CD8-positive, alpha-beta memory T cell (primary cell): Measurements from ENCODE around the gene PRR29. TPM values are rescaled to one million over a fixed set of nuclear protein-coding genes. Genes with fewer than 3 reads are reported as not detected.

Experiments
- CTCF ChIA-PET: fragments of 350-600 bp; sonication (Branson Sonifier 250); formaldehyde crosslinking; loops from one replicate; lab custom pipeline; 2021; ENCODE audit warnings: antibody characterized with exemption; lab: Charles Lee
- POLR2A ChIA-PET: fragments of 350-600 bp; sonication (Branson Sonifier 250); formaldehyde crosslinking; loops from one replicate; lab custom pipeline; 2021; ENCODE audit warnings: antibody characterized with exemption; lab: Charles Lee
- DNase-seq, 5 donors: peaks; one replicate each; pipeline versions ENCODE4 v3.0.0 to v3.0.0-alpha.2; 2020 to 2022; ENCODE audit warnings: mixed read lengths in 1 of 5
- H3K27ac ChIP-seq: one replicate; pipeline ENCODE4 v1.7.0; 2013; ENCODE audit warnings: low read depth, mild to moderate bottlenecking, low read length, moderate library complexity
- H3K27me3 ChIP-seq: 2 replicates; pipeline ENCODE4 v1.7.0; 2013; ENCODE audit warnings: low read length, mild to moderate bottlenecking; ENCODE audit not compliant: insufficient read depth, poor library complexity, severe bottlenecking
- H3K36me3 ChIP-seq: 2 replicates; pipeline ENCODE4 v1.7.0; 2013; ENCODE audit warnings: mild to moderate bottlenecking, low read length, moderate library complexity; ENCODE audit not compliant: insufficient read depth
- H3K4me1 ChIP-seq: 2 replicates; pipeline ENCODE4 v1.7.0; 2013; ENCODE audit warnings: mild to moderate bottlenecking, low read length, moderate library complexity; ENCODE audit not compliant: insufficient read depth
- H3K4me3 ChIP-seq: 2 replicates; pipeline ENCODE4 v1.7.0; 2013; ENCODE audit warnings: mild to moderate bottlenecking, low read length
- H3K9me3 ChIP-seq: 2 replicates; pipeline ENCODE4 v1.7.0; 2013; ENCODE audit warnings: mild to moderate bottlenecking, low read length
- H3K27ac Mint-ChIP-seq, 8 donors: one replicate each; pipeline ENCODE4 v1.8.0; 2020 to 2021; ENCODE audit warnings: mixed read lengths in 8 of 8, mild to moderate bottlenecking in 6 of 8, inconsistent platforms in 3 of 8, moderate library complexity in 3 of 8
- H3K27me3 Mint-ChIP-seq, 2 donors: one replicate each; pipeline ENCODE4 v1.8.0; 2020 to 2021; ENCODE audit warnings: mixed read lengths in 2 of 2, mild to moderate bottlenecking in 1 of 2, moderate library complexity in 1 of 2
- H3K36me3 Mint-ChIP-seq, 3 donors: one replicate each; pipeline ENCODE4 v1.8.0; 2020 to 2021; ENCODE audit warnings: mixed read lengths in 3 of 3, inconsistent platforms in 1 of 3, mild to moderate bottlenecking in 1 of 3
- H3K4me1 Mint-ChIP-seq, 3 donors: one replicate each; pipeline ENCODE4 v1.8.0; 2020 to 2021; ENCODE audit warnings: mixed read lengths in 3 of 3, inconsistent platforms in 1 of 3, mild to moderate bottlenecking in 1 of 3
- H3K4me3 Mint-ChIP-seq, 7 donors: one replicate each; pipeline ENCODE4 v1.8.0; 2020 to 2021; ENCODE audit warnings: mixed read lengths in 7 of 7, mild to moderate bottlenecking in 6 of 7, moderate library complexity in 4 of 7, inconsistent platforms in 2 of 7
- H3K9me3 Mint-ChIP-seq, 5 donors: one replicate each; pipeline ENCODE4 v1.8.0; 2020 to 2022; ENCODE audit warnings: mixed read lengths in 5 of 5, mild to moderate bottlenecking in 3 of 5, moderate library complexity in 2 of 5, inconsistent platforms in 1 of 5
- polyA plus RNA-seq: library from polyadenylated mRNA; unstranded; fragments of 300-500 nt; fragmentation: Illumina TruSeq; gene quantifications from one replicate; pipeline ENCODE4 v1.2.3, GENCODE V29; 2021
- total RNA-seq, 2 experiments: library from RNA; stranded (reverse); gene quantifications; one replicate each; pipeline ENCODE4 v1.2.3, GENCODE V29; 2021

PRR29 gene
- total and polyA plus RNA-seq, 3 experiments from 2014 or later = 0.24 to 4.1 (median 0.51) TPM

GRCh38 chr17:64041912-64042311 is 43.8 kb downstream of the PRR29 start:
- Histone ChIP-seq H3K9me3 (no peaks in the 10 kb centered on the region), H3K4me1 (no peaks in the 10 kb centered on the region), H3K4me3 (no peak overlapping the region), H3K36me3 (peaks cover 43% of the 10 kb centered on the region), H3K27me3 (no peaks in the 10 kb centered on the region), H3K27ac (no peak overlapping the region)
- CTCF ChIA-PET = interaction anchor here (0.9 to 2.3 kb wide), 6 partner anchors 9 to 123 kb away, joined by 3 to 12 read pairs (median 5); partner anchors contain the start of gene GH1
- Mint-ChIP-seq H3K27me3 (no peaks in the 10 kb centered on the region), H3K27ac (peak overlapping the region; percentile 23 to 92 (median 77)), H3K4me3 (peak overlapping the region in 3 of 7 donors; percentile 7 to 42 (median 29)), H3K9me3 (no peaks in the 10 kb centered on the region), H3K36me3 (peaks cover 33 to 83% (median 41%) of the 10 kb centered on the region in 3 donors), H3K4me1 (peaks cover 9 to 34% (median 18%) of the 10 kb centered on the region in 3 donors)
- POLR2A ChIA-PET = no interaction called here
- DNase-seq = no peak

- Histone ChIP-seq H3K36me3 (peaks cover 50% of the 10 kb centered on the region), H3K4me1 (no peaks in the 10 kb centered on the region), H3K9me3 (no peaks in the 10 kb centered on the region), H3K4me3 (no peak overlapping the region), H3K27ac (no peak overlapping the region), H3K27me3 (no peaks in the 10 kb centered on the region)
- H3K27me3 Mint-ChIP-seq = no peaks in the 10 kb centered on the region
- CTCF ChIA-PET = interaction anchor here (0.9 to 2.3 kb wide), 7 partner anchors 13 to 194 kb away, joined by 3 to 12 read pairs (median 5); partner anchors contain the start of gene GH1
- no peak overlapping the region for H3K4me3 Mint-ChIP-seq
- peaks cover 37 to 86% (median 38%) of the 10 kb centered on the region in 3 donors for H3K36me3 Mint-ChIP-seq
- POLR2A ChIA-PET = interaction anchor here (1.0 kb wide), 1 partner anchor 8 kb away, joined by 4 read pairs; no protein-coding TSS in a partner anchor
- peaks cover 9 to 29% (median 18%) of the 10 kb centered on the region in 3 donors for H3K4me1 Mint-ChIP-seq
- H3K9me3 Mint-ChIP-seq = no peaks in the 10 kb centered on the region
- no peak for DNase-seq
- H3K27ac Mint-ChIP-seq = peak overlapping the region in 3 of 8 donors; percentile 80 to 86 (median 86)
These were observed 44.7 kb downstream of the PRR29 start for GRCh38 chr17:64042700-64043485.

GRCh38 chr17:64045176-64045575 is 47.0 kb downstream of the PRR29 start:
- Histone ChIP-seq H3K36me3 (peaks cover 63% of the 10 kb centered on the region), H3K27me3 (no peaks in the 10 kb centered on the region), H3K9me3 (no peaks in the 10 kb centered on the region), H3K4me3 (no peak overlapping the region), H3K4me1 (peaks cover 12% of the 10 kb centered on the region), H3K27ac (no peak overlapping the region)
- DNase-seq = no peak
- Mint-ChIP-seq H3K36me3 (peaks cover 37 to 89% (median 47%) of the 10 kb centered on the region in 3 donors), H3K27me3 (no peaks in the 10 kb centered on the region), H3K27ac (peak overlapping the region in 3 of 8 donors; percentile 60 to 95 (median 61)), H3K9me3 (no peaks in the 10 kb centered on the region), H3K4me1 (peaks cover 24 to 43% (median 27%) of the 10 kb centered on the region in 3 donors), H3K4me3 (no peak overlapping the region)
- CTCF ChIA-PET = interaction anchor here (1.3 kb wide), 1 partner anchor 19 kb away, joined by 5 read pairs; no protein-coding TSS in a partner anchor
- POLR2A ChIA-PET = no interaction called here

DNA sequence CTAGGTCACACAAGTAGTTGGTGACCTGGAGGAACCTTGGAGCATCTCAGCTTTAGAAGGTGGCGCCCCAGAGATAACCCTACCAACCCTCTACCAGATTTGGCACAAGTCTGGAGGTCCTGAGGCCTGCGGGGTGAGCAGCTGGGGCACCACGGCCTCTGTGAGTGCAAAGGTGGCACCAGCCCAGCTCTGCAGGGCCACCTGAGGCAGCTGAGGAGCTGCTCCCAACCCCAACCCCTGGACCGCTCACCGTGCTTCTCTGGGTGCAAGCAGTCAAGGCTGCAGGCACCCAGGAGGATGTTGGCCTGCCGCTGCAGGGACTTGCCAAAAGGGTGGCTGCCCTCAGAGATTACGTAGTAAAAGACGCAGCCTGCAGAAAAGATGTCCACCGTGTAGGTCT is 50.7 kb downstream of the PRR29 start:
- CTCF ChIA-PET = interaction anchor here (2.5 to 5.5 kb wide), 5 partner anchors 19 to 129 kb away, joined by 12 to 33 read pairs (median 26); partner anchors contain the start of genes ERN1 and GH1
- peaks cover 41 to 93% (median 52%) of the 10 kb centered on the region in 3 donors for H3K36me3 Mint-ChIP-seq
- POLR2A ChIA-PET = no interaction called here
- peak overlapping the region in 7 of 8 donors; percentile 32 to 96 (median 79) for H3K27ac Mint-ChIP-seq
- no peak for DNase-seq
- peak overlapping the region in 2 of 7 donors; percentile 15 to 29 for H3K4me3 Mint-ChIP-seq
- peaks cover 41 to 67% (median 59%) of the 10 kb centered on the region in 3 donors for H3K4me1 Mint-ChIP-seq
- Histone ChIP-seq H3K9me3 (no peaks in the 10 kb centered on the region), H3K4me1 (peaks cover 36% of the 10 kb centered on the region), H3K27ac (no peak overlapping the region), H3K4me3 (no peak overlapping the region), H3K36me3 (peaks cover 70% of the 10 kb centered on the region), H3K27me3 (no peaks in the 10 kb centered on the region)
- H3K27me3 Mint-ChIP-seq = no peaks in the 10 kb centered on the region
- no peaks in the 10 kb centered on the region for H3K9me3 Mint-ChIP-seq

- Mint-ChIP-seq H3K27ac (peak overlapping the region; percentile 61 to 96 (median 92)), H3K27me3 (no peaks in the 10 kb centered on the region), H3K4me1 (peaks cover 47 to 65% (median 60%) of the 10 kb centered on the region in 3 donors), H3K9me3 (no peaks in the 10 kb centered on the region), H3K36me3 (peaks cover 31 to 93% (median 46%) of the 10 kb centered on the region in 3 donors), H3K4me3 (peak overlapping the region in 6 of 7 donors; percentile 21 to 84 (median 70))
- Histone ChIP-seq H3K27me3 (no peaks in the 10 kb centered on the region), H3K4me3 (peak overlapping the region; percentile 35), H3K27ac (peak overlapping the region; percentile 38), H3K4me1 (peaks cover 45% of the 10 kb centered on the region), H3K36me3 (peaks cover 46% of the 10 kb centered on the region), H3K9me3 (no peaks in the 10 kb centered on the region)
- POLR2A ChIA-PET = interaction anchor here (0.6 to 2.5 kb wide), 16 partner anchors 8 to 96 kb away, joined by 3 to 18 read pairs (median 4); partner anchors contain the start of genes ERN1 and ICAM2
- CTCF ChIA-PET = interaction anchor here (1.2 to 5.5 kb wide), 13 partner anchors 10 to 132 kb away, joined by 3 to 33 read pairs (median 10); partner anchors contain the start of genes ERN1, GH1 and ICAM2
- peak in 2 of 5 donors; percentile 53 to 66 for DNase-seq
These were observed 53.0 kb downstream of the PRR29 start for GRCh38 chr17:64051153-64051552.

GRCh38 chr17:64053101-64053500 is 55.0 kb downstream of the PRR29 start:
- ChIA-PET POLR2A (interaction anchor here (0.5 to 0.7 kb wide), 2 partner anchors 8 to 38 kb away, joined by 3 to 4 read pairs; no protein-coding TSS in a partner anchor), CTCF (interaction anchor here (1.2 to 2.4 kb wide), 3 partner anchors 11 to 81 kb away, joined by 4 to 6 read pairs (median 6); partner anchors contain the start of gene ERN1)
- Mint-ChIP-seq H3K27ac (peak overlapping the region; percentile 48 to 91 (median 75)), H3K36me3 (peaks cover 26 to 92% (median 34%) of the 10 kb centered on the region in 3 donors), H3K27me3 (no peaks in the 10 kb centered on the region), H3K4me3 (no peak overlapping the region), H3K9me3 (no peaks in the 10 kb centered on the region), H3K4me1 (peaks cover 58 to 83% (median 80%) of the 10 kb centered on the region in 3 donors)
- H3K27ac ChIP-seq = no peak overlapping the region
- H3K36me3 ChIP-seq = peaks cover 37% of the 10 kb centered on the region
- H3K9me3 ChIP-seq = no peaks in the 10 kb centered on the region
- H3K27me3 ChIP-seq = no peaks in the 10 kb centered on the region
- H3K4me3 ChIP-seq = no peak overlapping the region
- no peak for DNase-seq
- peaks cover 64% of the 10 kb centered on the region for H3K4me1 ChIP-seq
